H1 (cell line): ENCODE measurements around the gene ASF1A.

Experiments used
- EZH2 ChIP-seq: fragments of 200-600 bp; sonication (generic); IDR thresholded peaks from 2 replicates; pipeline ENCODE4 v1.7.1; 2012; ENCODE audit warnings: low read depth, mild to moderate bottlenecking, moderate library complexity, low read length, inconsistent platforms; ENCODE audit not compliant: severe bottlenecking
- GABPA ChIP-seq: IDR thresholded peaks from 2 replicates; pipeline ENCODE4 v1.6.1; 2011; ENCODE audit warnings: mild to moderate bottlenecking, low read length, moderate library complexity, borderline replicate concordance; ENCODE audit not compliant: insufficient read depth
- GTF2F1 ChIP-seq: IDR thresholded peaks from 2 replicates; pipeline ENCODE4 v1.6.1; 2012; ENCODE audit warnings: low read depth, low read length, improper control_type of control experiment, borderline replicate concordance

DNA sequence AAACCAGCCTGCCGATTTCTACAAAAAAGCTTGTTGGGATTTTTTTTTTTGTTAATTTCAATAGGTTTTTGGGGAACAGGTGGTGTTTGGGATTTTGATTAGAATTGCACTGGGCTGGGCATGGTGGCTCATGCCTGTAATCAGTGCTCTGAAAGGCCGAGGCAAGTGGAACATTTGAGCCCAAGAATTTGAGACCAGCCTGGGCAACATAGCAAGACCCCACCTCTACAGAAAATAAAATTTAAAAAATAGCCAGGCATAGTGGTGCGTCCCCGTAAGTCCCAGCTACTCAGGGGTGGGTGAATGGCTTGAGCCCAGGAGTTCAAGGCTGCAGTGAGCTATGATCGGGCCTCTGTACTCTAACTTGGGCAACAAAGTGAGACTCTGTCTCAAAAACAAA, 40.5 kb upstream of the ASF1A start:
- TF ChIP-seq EZH2 (no peak), GABPA (no peak), GTF2F1 (no peak)
